Endothelial cell of umbilical vein (primary cell): ENCODE results near the gene TUSC7. TPM values are rescaled to one million over a fixed set of nuclear protein-coding genes. Genes with fewer than 3 reads are reported as not detected.

ENCODE experiments used
- Bru-seq: library from RNA; stranded (reverse); fragments of 400-500 nt; gene quantifications from one replicate; lab custom pipeline; 2021; lab: Mats Ljungman, UMichigan
- BruChase-seq, 2 experiments: library from RNA; stranded (reverse); fragments of 400-500 nt; gene quantifications; one replicate each; lab custom pipeline; 2021; lab: Mats Ljungman, UMichigan
- BruUV-seq: library from RNA; stranded (reverse); fragments of 400-500 nt; replicated peaks from 2 replicates; lab custom pipeline; 2021; lab: Mats Ljungman, UMichigan
- CTCF ChIA-PET: fragments of 300-600, 350-600 bp; sonication (Branson Sonifier 250); formaldehyde crosslinking; loops from one replicate; lab custom pipeline; 2021; ENCODE audit warnings: antibody characterized with exemption, inconsistent platforms; lab: Charles Lee
- POLR2A ChIA-PET: fragments of 300-600, 350-600 bp; sonication (Branson Sonifier 250); formaldehyde crosslinking; loops from one replicate; lab custom pipeline; 2021; ENCODE audit warnings: antibody characterized with exemption, inconsistent platforms; lab: Charles Lee
- DNase-seq: peaks from one replicate; pipeline ENCODE4 v3.0.0-alpha.2; 2011; ENCODE audit warnings: low read depth, low spot score
- FAIRE-seq: peaks from 2 replicates; lab custom pipeline; 2011; peaks lifted over from hg19 to GRCh38; lab: Jason Lieb, UNC
- H2AFZ ChIP-seq: 2 replicates; pipeline ENCODE4 v1.6.0; 2012; ENCODE audit warnings: low read depth, low read length, control low read depth, inconsistent platforms
- H3K27ac ChIP-seq: 2 replicates; pipeline ENCODE4 v1.5.1; 2011; ENCODE audit warnings: low read depth, mild to moderate bottlenecking, control low read depth, low read length, moderate library complexity; ENCODE audit not compliant: insufficient read depth
- H3K27me3 ChIP-seq, 2 experiments: 2 replicates each; pipeline versions ENCODE4 v1.6.0 to v1.6.1; 2011; ENCODE audit warnings: low read length in 2 of 2, mixed read lengths in 1 of 2; ENCODE audit not compliant: control insufficient read depth in 2 of 2, insufficient read depth in 2 of 2
- H3K36me3 ChIP-seq, 2 experiments: 2 replicates in 1 of 2; 3 replicates in 1 of 2; pipeline ENCODE4 v1.5.1; 2011; ENCODE audit warnings: low read length in 2 of 2, mild to moderate bottlenecking in 1 of 2, moderate library complexity in 1 of 2; ENCODE audit not compliant: control insufficient read depth in 2 of 2, insufficient read depth in 2 of 2; ENCODE audit errors: extremely low read depth in 1 of 2
- H3K4me1 ChIP-seq: 3 replicates; pipeline ENCODE4 v1.5.1; 2011; ENCODE audit warnings: mild to moderate bottlenecking, low read length; ENCODE audit not compliant: control insufficient read depth, insufficient read depth; ENCODE audit errors: extremely low read depth
- H3K4me2 ChIP-seq: 2 replicates; pipeline ENCODE4 v1.6.1; 2011; ENCODE audit warnings: low read length, control low read depth, mixed read lengths; ENCODE audit not compliant: insufficient read depth
- H3K4me3 ChIP-seq, 3 experiments: fragments of 200-600 bp in 1 of 3; sonication (generic), shearing (Covaris generic) in 1 of 3; replicated peaks in 1 of 3; 2 replicates each; pipeline ENCODE4 v1.5.1; 2011 to 2016; ENCODE audit warnings: control low read depth in 3 of 3, low read length in 3 of 3, mild to moderate bottlenecking in 2 of 3, inconsistent platforms in 1 of 3, low read depth in 1 of 3, moderate library complexity in 1 of 3; ENCODE audit not compliant: insufficient read depth in 1 of 3
- H3K79me2 ChIP-seq: 2 replicates; pipeline ENCODE4 v1.6.0; 2012; ENCODE audit warnings: low read length, inconsistent platforms; ENCODE audit not compliant: control insufficient read depth, insufficient read depth
- H3K9ac ChIP-seq: replicated peaks from 2 replicates; pipeline ENCODE3; 2011; ENCODE audit warnings: low read length, control low read depth; ENCODE audit not compliant: insufficient read depth; ENCODE audit errors: extremely low read depth
- H3K9me1 ChIP-seq: replicated peaks from 3 replicates; pipeline ENCODE4 v1.6.0; 2011; ENCODE audit warnings: mild to moderate bottlenecking, low read length; ENCODE audit not compliant: control insufficient read depth, insufficient read depth; ENCODE audit errors: extremely low read depth
- H3K9me3 ChIP-seq: replicated peaks from 2 replicates; pipeline ENCODE4 v1.5.1; 2012; ENCODE audit warnings: low read length, inconsistent platforms; ENCODE audit not compliant: control insufficient read depth, insufficient read depth
- H4K20me1 ChIP-seq: replicated peaks from 2 replicates; pipeline ENCODE3; 2011; ENCODE audit warnings: mild to moderate bottlenecking, low read length; ENCODE audit not compliant: control insufficient read depth, insufficient read depth; ENCODE audit errors: extremely low read depth
- CTCF ChIP-seq, 2 donors: IDR thresholded peaks; 1 replicate in 1 of 2; 2 replicates in 1 of 2; pipeline ENCODE4 v1.5.1; 2011; ENCODE audit warnings: low read length in 2 of 2, mild to moderate bottlenecking in 2 of 2, moderate library complexity in 2 of 2, control low read depth in 1 of 2, inconsistent platforms in 1 of 2, low read depth in 1 of 2; ENCODE audit not compliant: insufficient read depth in 1 of 2; ENCODE audit errors: extremely low read depth in 1 of 2
- EZH2 ChIP-seq: IDR thresholded peaks from 2 replicates; pipeline ENCODE4 v1.6.1; 2012; ENCODE audit warnings: borderline replicate concordance, low read depth, mild to moderate bottlenecking, moderate library complexity, low read length, inconsistent platforms; ENCODE audit not compliant: severe bottlenecking
- FOS ChIP-seq: IDR thresholded peaks from 2 replicates; pipeline ENCODE4 v1.6.1; 2011; ENCODE audit warnings: mild to moderate bottlenecking, low read length, moderate library complexity, borderline replicate concordance; ENCODE audit not compliant: insufficient read depth
- GATA2 ChIP-seq: IDR thresholded peaks from 2 replicates; pipeline ENCODE4 v1.7.0; 2011; ENCODE audit warnings: low read depth, mild to moderate bottlenecking, moderate library complexity, mixed read lengths, low read length; ENCODE audit not compliant: insufficient read length, insufficient read depth
- JUN ChIP-seq: IDR thresholded peaks from 2 replicates; pipeline ENCODE4 v1.6.1; 2011; ENCODE audit warnings: borderline replicate concordance, low read depth; ENCODE audit not compliant: insufficient read length, insufficient read depth
- MAX ChIP-seq: IDR thresholded peaks from 2 replicates; pipeline ENCODE4 v1.6.1; 2011; ENCODE audit not compliant: insufficient read depth, insufficient read length
- MYC ChIP-seq: IDR thresholded peaks from one replicate; pipeline ENCODE4 v1.6.1; 2011; ENCODE audit warnings: mild to moderate bottlenecking, low read depth, low read length
- POLR2A ChIP-seq: IDR thresholded peaks from 2 replicates; pipeline ENCODE4 v1.6.1; 2012; ENCODE audit warnings: low read depth, mild to moderate bottlenecking, control low read depth, low read length
- POLR2AphosphoS5 ChIP-seq: IDR thresholded peaks from 2 replicates; pipeline ENCODE4 v1.6.1; 2012; ENCODE audit warnings: low read depth, mild to moderate bottlenecking, control low read depth, low read length, moderate library complexity; ENCODE audit not compliant: insufficient read depth
- dilution Hi-C: fragments of 300-500 bp; cut with MboI; formaldehyde crosslinking; loops from one replicate; pipeline ENCODE4 v1.15.0; 2019; ENCODE audit warnings: low sequenced_read_pairs; ENCODE audit not compliant: extremely low pct_ligation_motif_present
- intact Hi-C: fragments of 100-400 bp; cut with micrococcal nuclease; formaldehyde crosslinking; loops from one replicate; pipeline ENCODE4 v1.10.0; 2022
- long read RNA-seq: library from polyadenylated mRNA; stranded (forward); transcript quantifications from one replicate; pipeline ENCODE4 v2.0.0, GENCODE V29; 2021
- polyA minus RNA-seq, 3 experiments: library from RNA; depleted of rRNA, polyadenylated mRNA; stranded (reverse); fragments of >200 nt; gene quantifications; 1 replicate in 1 of 3; 2 replicates in 2 of 3; pipeline ENCODE4 v1.2.3, GENCODE V29; 2011
- polyA plus RNA-seq, 4 experiments: library from polyadenylated mRNA; depleted of rRNA in 3 of 4; stranded (reverse) in 3 of 4; unstranded in 1 of 4; fragments of >200 nt; gene quantifications; 2 replicates each; pipeline versions ENCODE4 v1.2.1 to v1.2.3, GENCODE V29; 2011 to 2012; ENCODE audit warnings: missing spikeins in 1 of 4
- total RNA-seq: library from RNA; stranded (reverse); gene quantifications from 2 replicates; pipeline ENCODE4 v1.2.3, GENCODE V29; 2021

TUSC7 gene
- total RNA-seq (not detected in 2 replicates), polyA plus RNA-seq (not detected in 2 replicates), polyA minus RNA-seq (not detected in 2 replicates), Bru-seq, nascent RNA (not detected), BruChase-seq, experiment 1, labeled RNA remaining after a 6-hour chase (not detected), BruChase-seq, experiment 2, labeled RNA remaining after a 2-hour chase (not detected)
- not detected in 2 replicates for polyA plus RNA-seq (2011; cell fraction: cytosol; rRNA removed)
- polyA plus RNA-seq (2011; cell fraction: nucleus; rRNA removed): not detected in 2 replicates
- polyA plus RNA-seq (2012): not detected in 2 replicates
- polyA minus RNA-seq (2011; cell fraction: cytosol; rRNA and poly(A)+ RNA removed): not detected
- not detected in 2 replicates for polyA minus RNA-seq (2011; cell fraction: nucleus; rRNA and poly(A)+ RNA removed)
- long read RNA-seq: 0 reads

DNA sequence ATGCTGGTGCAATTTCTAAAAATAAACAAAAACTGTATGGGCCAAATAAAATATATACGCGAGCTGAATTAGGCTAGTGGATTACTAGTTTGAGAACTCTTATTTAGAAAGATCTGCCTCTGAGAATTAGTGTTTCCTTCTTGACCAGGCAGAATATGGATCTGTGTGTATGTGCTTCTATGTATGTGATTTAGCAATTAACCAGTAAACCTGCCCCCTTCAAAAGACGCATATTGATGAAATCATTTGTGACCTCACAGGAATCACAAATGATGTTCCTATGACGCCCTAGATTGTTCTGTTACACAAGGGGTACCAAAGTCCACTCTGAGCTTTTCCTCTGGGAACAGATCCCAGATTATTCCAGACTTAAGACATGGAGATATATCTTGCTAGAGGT lies at the start of gene TUSC7:
TSS of gene TUSC7 (plus strand) at position 301 of the 400 bp plus-strand sequence.
- intact Hi-C loops: no loop called here
- no peak within 1 kb of the TSS for H3K9ac ChIP-seq
- no peaks in the 10 kb centered on the region for H3K79me2 ChIP-seq
- H4K20me1 ChIP-seq: no peaks in the 10 kb centered on the region
- H3K27ac ChIP-seq: no peak within 1 kb of the TSS
- dilution Hi-C loops: no loop called here
- H3K9me1 ChIP-seq: no peaks in the 10 kb centered on the region
- CTCF ChIA-PET: no interaction called here
- H3K27me3 ChIP-seq: no peaks in the 10 kb centered on the region
- no peaks in the 10 kb centered on the region for H3K36me3 ChIP-seq
- H3K4me3 ChIP-seq: no peak within 1 kb of the TSS
- H3K4me1 ChIP-seq: no peaks in the 10 kb centered on the region
- no peak within 1 kb of the TSS for H2AFZ ChIP-seq
- POLR2A ChIA-PET: no interaction called here
- H3K4me2 ChIP-seq: no peak within 1 kb of the TSS
- H3K9me3 ChIP-seq: no peaks in the 10 kb centered on the region
- FAIRE-seq (no peak), DNase-seq (no peak)
- no peak for TF ChIP-seq CTCF (IDR thresholded peaks at IDR 0.05; ENCODE audit: extremely low read depth in 1 of 2, insufficient read depth in 1 of 2, low read depth in 1 of 2, low read length in 2 of 2)
- TF ChIP-seq FOS: no peak
- no peak for TF ChIP-seq EZH2
- no peak for TF ChIP-seq GATA2
- TF ChIP-seq MAX: no peak
- TF ChIP-seq POLR2A: no peak
- TF ChIP-seq MYC: no peak
- TF ChIP-seq JUN: no peak
- TF ChIP-seq POLR2AphosphoS5: no peak
- no TSS peak for BruUV-seq
